HepG2 (cell line): Measurements from ENCODE around the gene ZMYND10. TPM values are rescaled to one million over a fixed set of nuclear protein-coding genes. Genes with fewer than 3 reads are reported as not detected.
A peak's percentile ranks its signal among the peaks of the same experiment; 100 is the strongest.

ENCODE experiments used
- ASH2L ChIP-seq: fragments of 300-600, 200-600 bp; sonication (generic); IDR thresholded peaks from 2 replicates; pipeline ENCODE4 v1.7.0; 2017; ENCODE audit warnings: low read depth, mild to moderate bottlenecking, moderate library complexity, mixed read lengths, low read length; ENCODE audit not compliant: insufficient read length
- BRD4 ChIP-seq: sonication (generic); formaldehyde crosslinking; IDR thresholded peaks from 2 replicates; pipeline ENCODE4 v1.4.0; 2020; ENCODE audit warnings: missing genetic modification reagents
- EP300 ChIP-seq, 3 experiments: sonication (generic) in 1 of 3; formaldehyde crosslinking in 1 of 3; IDR thresholded peaks; 2 replicates each; pipeline versions ENCODE4 v1.5.1 to v1.6.1; 2011 to 2020; ENCODE audit warnings: low read depth in 2 of 3, low read length in 2 of 3, borderline replicate concordance in 1 of 3, improper control_type of control experiment in 1 of 3, mild to moderate bottlenecking in 1 of 3, missing genetic modification reagents in 1 of 3, moderate library complexity in 1 of 3
- FOXM1 ChIP-seq: sonication (generic); formaldehyde crosslinking; IDR thresholded peaks from 2 replicates; pipeline ENCODE4 v1.5.0; 2020; ENCODE audit warnings: missing genetic modification reagents
- HES4 ChIP-seq: sonication (generic); formaldehyde crosslinking; IDR thresholded peaks from 2 replicates; pipeline ENCODE4 v1.9.0; 2021; ENCODE audit warnings: mild to moderate bottlenecking, missing genetic modification reagents, borderline replicate concordance
- HMG20A ChIP-seq: IDR thresholded peaks from 2 replicates; pipeline ENCODE4 v1.6.1; 2016; ENCODE audit warnings: borderline replicate concordance
- MYNN ChIP-seq: sonication (generic); formaldehyde crosslinking; IDR thresholded peaks from 2 replicates; pipeline ENCODE4 v1.4.0; 2020; ENCODE audit warnings: mild to moderate bottlenecking, low read depth, missing genetic modification reagents
- NAIF1 ChIP-seq: sonication (generic); formaldehyde crosslinking; IDR thresholded peaks from 2 replicates; pipeline ENCODE4 v1.5.0; 2020; ENCODE audit warnings: mild to moderate bottlenecking, missing genetic modification reagents, borderline replicate concordance
- SNAPC4 ChIP-seq: sonication (generic); formaldehyde crosslinking; IDR thresholded peaks from 2 replicates; pipeline ENCODE4 v1.4.0; 2020; ENCODE audit warnings: mild to moderate bottlenecking, missing genetic modification reagents
- ZBTB3 ChIP-seq: sonication (generic); formaldehyde crosslinking; IDR thresholded peaks from 2 replicates; pipeline ENCODE4 v1.4.0; 2020; ENCODE audit warnings: low read depth, mild to moderate bottlenecking, moderate library complexity, missing genetic modification reagents, borderline replicate concordance
- ZFY ChIP-seq: sonication (generic); formaldehyde crosslinking; IDR thresholded peaks from 2 replicates; pipeline ENCODE4 v1.4.0; 2020; ENCODE audit warnings: missing genetic modification reagents
- ZNF143 ChIP-seq: sonication (generic); formaldehyde crosslinking; IDR thresholded peaks from 2 replicates; pipeline ENCODE4 v1.4.0; 2020; ENCODE audit warnings: missing genetic modification reagents
- polyA plus RNA-seq, 8 experiments: library from polyadenylated mRNA; depleted of rRNA in 3 of 8; stranded (reverse) in 7 of 8; unstranded in 1 of 8; fragments of >200 nt; fragmentation: Illumina TruSeq in 4 of 8; extraction: Trizol in 4 of 8; gene quantifications; 2 replicates each; pipeline versions ENCODE4 v1.2.1 to v1.2.3, GENCODE V29; 2011 to 2016; ENCODE audit warnings: low read depth in 4 of 8, missing spikeins in 1 of 8, mixed read lengths in 1 of 8; ENCODE audit not compliant: insufficient read depth in 1 of 8
- total RNA-seq, 5 experiments: library from RNA; depleted of rRNA; stranded (reverse); fragments of >200 nt; fragmentation: Illumina TruSeq; extraction: Trizol; gene quantifications; 2 replicates each; pipeline ENCODE4 v1.2.3, GENCODE V29; 2016; ENCODE audit warnings: low read depth in 1 of 5
- TF ChIP-seq, protein P1 (sequence below): sonication (generic); formaldehyde crosslinking; IDR thresholded peaks from 2 replicates; pipeline ENCODE4 v1.5.0; 2020; ENCODE audit warnings: missing genetic modification reagents
- TF ChIP-seq, protein P2 (sequence below): IDR thresholded peaks from 2 replicates; pipeline ENCODE4 v1.6.1; 2016; ENCODE audit warnings: missing biosample characterization, missing genetic modification reagents, low read depth
- TF ChIP-seq, protein P3 (sequence below): IDR thresholded peaks from 2 replicates; pipeline ENCODE4 v1.6.1; 2016; ENCODE audit warnings: mild to moderate bottlenecking, missing biosample characterization, missing genetic modification reagents
- TF ChIP-seq, protein P4 (sequence below): IDR thresholded peaks from 2 replicates; pipeline ENCODE4 v1.6.1; 2018; ENCODE audit warnings: missing genetic modification reagents

The ZMYND10 gene
- total and polyA plus RNA-seq, 2 of the 13 experiments (the other 11 are each of a cell fraction or from before 2014, with no cell fraction given): 0.60 to 0.74 TPM

GRCh38 chr3:50337175-50337861, 8.2 kb downstream of the ZMYND10 start (continued):
- TF ChIP-seq SNAPC4 (CRISPR knock-in tag) (0 out of 2 replicates have a peak, but pooled peaks have one; percentile 59), EP300 (IDR thresholded peaks at IDR 0.05; ENCODE audit: low read depth in 2 of 2, low read length in 2 of 2) (no peak), EP300 (CRISPR knock-in tag; IDR thresholded peaks at IDR 0.05; ENCODE audit: borderline replicate concordance) (no peak), FOXM1 (CRISPR knock-in tag) (0 out of 2 replicates have a peak, but pooled peaks have one; percentile 22), ASH2L (peak; percentile 36), HES4 (CRISPR knock-in tag) (peak; percentile 90), NAIF1 (CRISPR knock-in tag) (peak; percentile 65; the same call in 1 of the 2 replicates), ZBTB3 (CRISPR knock-in tag) (0 out of 2 replicates have a peak, but pooled peaks have one; percentile 30), ZFY (CRISPR knock-in tag) (peak; percentile 87), ZNF143 (CRISPR knock-in tag) (0 out of 2 replicates have a peak, but pooled peaks have one; percentile 14), MYNN (CRISPR knock-in tag) (0 out of 2 replicates have a peak, but pooled peaks have one; percentile 17), BRD4 (peak; percentile 83; the same call in 1 of the 2 replicates), HMG20A (no peak; the same call in 1 of the 2 replicates)
- TF ChIP-seq, protein P1, sequence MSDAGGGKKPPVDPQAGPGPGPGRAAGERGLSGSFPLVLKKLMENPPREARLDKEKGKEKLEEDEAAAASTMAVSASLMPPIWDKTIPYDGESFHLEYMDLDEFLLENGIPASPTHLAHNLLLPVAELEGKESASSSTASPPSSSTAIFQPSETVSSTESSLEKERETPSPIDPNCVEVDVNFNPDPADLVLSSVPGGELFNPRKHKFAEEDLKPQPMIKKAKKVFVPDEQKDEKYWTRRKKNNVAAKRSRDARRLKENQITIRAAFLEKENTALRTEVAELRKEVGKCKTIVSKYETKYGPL (CRISPR knock-in tag): 0 out of 2 replicates have a peak, but pooled peaks have one; percentile 20
- TF ChIP-seq, protein P2, sequence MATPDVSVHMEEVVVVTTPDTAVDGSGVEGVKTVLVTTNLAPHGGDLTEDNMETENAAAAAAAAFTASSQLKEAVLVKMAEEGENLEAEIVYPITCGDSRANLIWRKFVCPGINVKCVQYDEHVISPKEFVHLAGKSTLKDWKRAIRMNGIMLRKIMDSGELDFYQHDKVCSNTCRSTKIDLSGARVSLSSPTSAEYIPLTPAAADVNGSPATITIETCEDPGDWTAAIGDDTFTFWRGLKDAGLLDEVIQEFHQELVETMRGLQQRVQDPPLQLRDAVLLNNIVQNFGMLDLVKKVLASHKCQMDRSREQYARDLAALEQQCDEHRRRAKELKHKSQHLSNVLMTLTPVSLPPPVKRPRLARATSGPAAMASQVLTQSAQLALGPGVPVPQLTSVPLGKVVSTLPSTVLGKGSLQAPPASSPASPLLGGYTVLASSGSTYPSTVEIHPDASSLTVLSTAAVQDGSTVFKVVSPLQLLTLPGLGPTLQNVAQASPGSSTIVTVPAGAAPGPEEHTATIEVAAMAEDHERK (CRISPR knock-in tag): peak; percentile 86
- TF ChIP-seq, protein P3, sequence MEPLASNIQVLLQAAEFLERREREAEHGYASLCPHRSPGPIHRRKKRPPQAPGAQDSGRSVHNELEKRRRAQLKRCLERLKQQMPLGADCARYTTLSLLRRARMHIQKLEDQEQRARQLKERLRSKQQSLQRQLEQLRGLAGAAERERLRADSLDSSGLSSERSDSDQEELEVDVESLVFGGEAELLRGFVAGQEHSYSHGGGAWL (CRISPR knock-in tag): peak; percentile 81; the same call in 1 of the 2 replicates
- TF ChIP-seq, protein P4, sequence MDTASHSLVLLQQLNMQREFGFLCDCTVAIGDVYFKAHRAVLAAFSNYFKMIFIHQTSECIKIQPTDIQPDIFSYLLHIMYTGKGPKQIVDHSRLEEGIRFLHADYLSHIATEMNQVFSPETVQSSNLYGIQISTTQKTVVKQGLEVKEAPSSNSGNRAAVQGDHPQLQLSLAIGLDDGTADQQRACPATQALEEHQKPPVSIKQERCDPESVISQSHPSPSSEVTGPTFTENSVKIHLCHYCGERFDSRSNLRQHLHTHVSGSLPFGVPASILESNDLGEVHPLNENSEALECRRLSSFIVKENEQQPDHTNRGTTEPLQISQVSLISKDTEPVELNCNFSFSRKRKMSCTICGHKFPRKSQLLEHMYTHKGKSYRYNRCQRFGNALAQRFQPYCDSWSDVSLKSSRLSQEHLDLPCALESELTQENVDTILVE (CRISPR knock-in tag): peak; percentile 97
